DND-41 (cell line): ENCODE results near the gene CWC15.

Experiments used
- CTCF ChIP-seq: IDR thresholded peaks from 2 replicates; pipeline ENCODE4 v1.5.1; 2012; ENCODE audit warnings: borderline replicate concordance, low read length, moderate library complexity, mild to moderate bottlenecking; ENCODE audit not compliant: poor library complexity, severe bottlenecking; ENCODE audit errors: extremely low read depth
- EZH2 ChIP-seq: IDR thresholded peaks from 3 replicates; pipeline ENCODE4 v1.6.1; 2012; ENCODE audit warnings: borderline replicate concordance, low read depth, mild to moderate bottlenecking, moderate library complexity, low read length, inconsistent platforms; ENCODE audit not compliant: severe bottlenecking

DNA sequence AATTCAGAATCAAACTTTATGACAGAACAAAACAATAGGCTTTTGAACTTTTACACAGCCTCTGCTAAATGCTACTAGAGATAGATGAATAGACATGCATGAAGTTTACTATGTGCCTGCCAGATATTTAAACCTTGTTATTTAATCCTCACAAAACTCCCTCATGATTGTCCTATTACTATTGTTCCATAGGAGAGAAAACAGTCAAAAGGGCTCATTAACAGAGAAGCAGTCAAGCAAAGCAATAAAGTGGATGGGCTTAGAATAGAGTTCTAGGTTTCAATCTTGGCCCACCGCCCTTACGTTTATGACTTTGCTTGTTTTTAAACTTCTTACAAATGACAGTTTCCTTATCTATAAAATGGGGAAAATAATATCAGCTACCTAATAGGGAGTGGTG is 12.9 kb downstream of the CWC15 start:
- TF ChIP-seq CTCF (no peak), EZH2 (no peak)
